DND-41 (cell line): ENCODE measurements around the gene PTGES3L.

Experiments used
- CTCF ChIP-seq: IDR thresholded peaks from 2 replicates; pipeline ENCODE4 v1.5.1; 2012; ENCODE audit warnings: borderline replicate concordance, low read length, moderate library complexity, mild to moderate bottlenecking; ENCODE audit not compliant: poor library complexity, severe bottlenecking; ENCODE audit errors: extremely low read depth
- EZH2 ChIP-seq: IDR thresholded peaks from 3 replicates; pipeline ENCODE4 v1.6.1; 2012; ENCODE audit warnings: borderline replicate concordance, low read depth, mild to moderate bottlenecking, moderate library complexity, low read length, inconsistent platforms; ENCODE audit not compliant: severe bottlenecking

GRCh38 chr17:42969001-42969581 lies 10.8 kb downstream of the PTGES3L start:
- TF ChIP-seq CTCF (no peak), EZH2 (no peak)
